GM12865 (cell line): ENCODE measurements around the gene SCN2A.

ENCODE experiments used
- DNase-seq: peaks from one replicate; pipeline ENCODE4 v3.0.0; 2010; ENCODE audit warnings: low read depth
- H3K4me3 ChIP-seq: 2 replicates; pipeline ENCODE4 v1.5.1; 2011; ENCODE audit warnings: mild to moderate bottlenecking, low read depth, low read length, control low read depth
- TF ChIP-seq, protein P1 (sequence below): IDR thresholded peaks from 2 replicates; pipeline ENCODE4 v1.5.1; 2011; ENCODE audit warnings: low read length, control low read depth, low read depth, inconsistent platforms; ENCODE audit not compliant: insufficient read depth; ENCODE audit errors: missing control alignments

SCN2A gene

DNA sequence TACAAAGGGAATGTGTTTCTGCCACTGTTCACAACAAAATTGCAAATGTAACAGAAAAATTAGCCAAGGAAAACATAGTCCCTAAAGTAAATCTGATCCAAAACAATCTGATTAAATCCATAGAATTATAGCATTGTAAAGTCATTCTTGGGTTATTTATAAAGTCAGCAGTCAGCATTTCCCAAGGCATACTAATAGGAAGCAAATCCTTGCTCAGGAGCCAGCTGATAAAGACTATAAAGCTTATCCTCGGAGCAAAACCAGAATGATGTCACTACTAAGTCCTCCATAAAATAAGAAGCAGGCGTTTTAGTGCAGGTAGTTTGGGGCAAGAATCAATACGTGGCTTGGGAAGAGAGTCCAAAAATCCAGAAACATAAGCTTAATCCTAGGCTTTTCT lies 162.9 kb downstream of the SCN2A start:
- TF ChIP-seq, protein P1, sequence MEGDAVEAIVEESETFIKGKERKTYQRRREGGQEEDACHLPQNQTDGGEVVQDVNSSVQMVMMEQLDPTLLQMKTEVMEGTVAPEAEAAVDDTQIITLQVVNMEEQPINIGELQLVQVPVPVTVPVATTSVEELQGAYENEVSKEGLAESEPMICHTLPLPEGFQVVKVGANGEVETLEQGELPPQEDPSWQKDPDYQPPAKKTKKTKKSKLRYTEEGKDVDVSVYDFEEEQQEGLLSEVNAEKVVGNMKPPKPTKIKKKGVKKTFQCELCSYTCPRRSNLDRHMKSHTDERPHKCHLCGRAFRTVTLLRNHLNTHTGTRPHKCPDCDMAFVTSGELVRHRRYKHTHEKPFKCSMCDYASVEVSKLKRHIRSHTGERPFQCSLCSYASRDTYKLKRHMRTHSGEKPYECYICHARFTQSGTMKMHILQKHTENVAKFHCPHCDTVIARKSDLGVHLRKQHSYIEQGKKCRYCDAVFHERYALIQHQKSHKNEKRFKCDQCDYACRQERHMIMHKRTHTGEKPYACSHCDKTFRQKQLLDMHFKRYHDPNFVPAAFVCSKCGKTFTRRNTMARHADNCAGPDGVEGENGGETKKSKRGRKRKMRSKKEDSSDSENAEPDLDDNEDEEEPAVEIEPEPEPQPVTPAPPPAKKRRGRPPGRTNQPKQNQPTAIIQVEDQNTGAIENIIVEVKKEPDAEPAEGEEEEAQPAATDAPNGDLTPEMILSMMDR = no peak
- no peak overlapping the region for H3K4me3 ChIP-seq
- no peak for DNase-seq

GRCh38 chr2:165406173-165406572 lies 167.0 kb downstream of the SCN2A start:
- TF ChIP-seq, protein P1 = no peak
- DNase-seq = no peak

DNA sequence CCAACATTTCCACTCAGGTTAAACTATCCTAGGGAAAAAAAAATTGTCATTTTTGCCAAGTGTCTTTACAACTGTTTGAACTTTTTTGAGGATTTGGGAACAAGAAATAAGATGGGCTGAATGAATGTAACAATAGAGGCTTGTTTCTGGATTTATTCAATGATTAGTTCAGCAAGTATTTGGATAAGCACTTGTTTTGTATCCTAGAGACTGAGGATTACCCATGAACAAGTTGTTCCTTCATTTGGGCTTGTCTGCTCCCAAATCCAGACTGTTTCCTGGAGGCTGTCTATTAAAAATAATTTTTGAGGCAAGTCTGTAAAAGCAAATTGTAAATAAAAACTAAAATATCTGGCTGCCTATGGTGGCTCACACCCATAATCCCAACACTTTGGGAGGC lies 168.3 kb downstream of the SCN2A start:
- no peak for DNase-seq
- no peak overlapping the region for H3K4me3 ChIP-seq
- TF ChIP-seq, protein P1 = no peak

More at GRCh38 chr2:165406173-165406572, 167.0 kb downstream of the SCN2A start:
- no peak overlapping the region for H3K4me3 ChIP-seq

- TF ChIP-seq, protein P1 = no peak
- no peak for DNase-seq
- no peak overlapping the region for H3K4me3 ChIP-seq
Observed at GRCh38 chr2:165408186-165408585, 169.0 kb downstream of the SCN2A start.

- H3K4me3 ChIP-seq = no peak overlapping the region
- no peak for DNase-seq
- TF ChIP-seq, protein P1 = no peak
Observed at GRCh38 chr2:165410276-165410675, 171.1 kb downstream of the SCN2A start.

DNA sequence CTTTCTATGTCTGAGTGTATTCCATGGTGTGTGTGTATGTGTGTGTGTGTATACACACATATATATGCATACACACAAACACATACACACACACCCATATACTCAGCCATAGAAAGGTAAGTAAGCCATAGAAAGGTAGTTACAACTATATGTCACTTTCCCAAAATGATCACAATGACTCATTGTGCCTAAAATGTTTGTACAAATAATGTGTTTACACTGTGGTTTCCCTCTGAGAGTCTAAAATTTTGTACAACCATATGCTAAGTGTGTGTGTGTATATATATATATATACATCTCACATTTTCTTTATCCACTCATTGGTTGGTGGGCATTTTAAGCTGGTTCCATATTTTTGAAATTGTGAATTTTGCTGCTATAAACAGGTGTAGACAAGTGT lies 175.0 kb downstream of the SCN2A start:
- DNase-seq = no peak
- TF ChIP-seq, protein P1 = no peak
- no peak overlapping the region for H3K4me3 ChIP-seq

DNA sequence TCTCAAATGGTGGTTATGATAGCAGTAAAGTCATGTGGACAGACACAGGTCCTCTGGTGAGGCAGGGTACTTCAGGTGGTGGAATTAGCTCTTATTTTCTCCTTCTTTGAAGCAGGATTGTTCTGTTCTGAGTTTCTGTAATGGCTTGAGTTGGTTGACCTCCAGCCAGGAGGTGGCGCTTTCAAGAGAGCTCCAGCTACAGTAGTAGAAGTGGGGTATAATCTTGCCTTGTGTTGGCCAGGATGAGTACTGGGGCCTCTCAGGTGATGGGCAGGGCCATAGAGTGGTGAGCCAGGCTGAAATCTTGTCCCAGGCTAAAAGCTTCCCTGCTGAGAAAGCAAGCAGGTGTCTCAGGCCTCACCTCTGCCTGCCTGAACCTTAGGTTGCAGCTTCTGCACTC lies 177.8 kb downstream of the SCN2A start:
- DNase-seq = no peak
- TF ChIP-seq, protein P1 = no peak
- no peak overlapping the region for H3K4me3 ChIP-seq
